Measurements from ENCODE around the gene CLTA.
"Not testable (repeated sequence)": the region's sequence is repeated elsewhere in the genome, so short reads cannot be mapped to it uniquely, and the experiment has no call there.

The CLTA gene

DNA sequence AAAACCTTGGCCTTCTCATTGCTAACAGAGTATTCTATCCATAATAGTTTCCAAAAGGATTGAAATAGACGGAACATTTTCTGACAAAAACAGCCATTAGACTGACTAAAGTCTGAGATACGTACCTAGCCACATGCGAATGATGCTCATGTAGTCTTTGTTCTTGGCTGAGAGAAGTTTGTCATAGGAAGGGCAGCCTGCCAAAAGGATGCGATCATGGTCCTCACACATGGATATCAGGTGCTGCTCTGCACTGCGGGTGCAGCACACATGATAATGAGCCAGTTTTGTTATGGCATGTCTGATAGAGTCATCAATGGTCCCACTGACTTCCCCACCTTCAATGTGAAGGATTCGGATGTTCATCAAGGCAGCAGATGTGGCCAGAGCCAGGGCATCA, 55.2 kb downstream of the CLTA start:
- no peak for DNase-seq (ENCODE audit: low read depth)
- TF ChIP-seq, protein P1, sequence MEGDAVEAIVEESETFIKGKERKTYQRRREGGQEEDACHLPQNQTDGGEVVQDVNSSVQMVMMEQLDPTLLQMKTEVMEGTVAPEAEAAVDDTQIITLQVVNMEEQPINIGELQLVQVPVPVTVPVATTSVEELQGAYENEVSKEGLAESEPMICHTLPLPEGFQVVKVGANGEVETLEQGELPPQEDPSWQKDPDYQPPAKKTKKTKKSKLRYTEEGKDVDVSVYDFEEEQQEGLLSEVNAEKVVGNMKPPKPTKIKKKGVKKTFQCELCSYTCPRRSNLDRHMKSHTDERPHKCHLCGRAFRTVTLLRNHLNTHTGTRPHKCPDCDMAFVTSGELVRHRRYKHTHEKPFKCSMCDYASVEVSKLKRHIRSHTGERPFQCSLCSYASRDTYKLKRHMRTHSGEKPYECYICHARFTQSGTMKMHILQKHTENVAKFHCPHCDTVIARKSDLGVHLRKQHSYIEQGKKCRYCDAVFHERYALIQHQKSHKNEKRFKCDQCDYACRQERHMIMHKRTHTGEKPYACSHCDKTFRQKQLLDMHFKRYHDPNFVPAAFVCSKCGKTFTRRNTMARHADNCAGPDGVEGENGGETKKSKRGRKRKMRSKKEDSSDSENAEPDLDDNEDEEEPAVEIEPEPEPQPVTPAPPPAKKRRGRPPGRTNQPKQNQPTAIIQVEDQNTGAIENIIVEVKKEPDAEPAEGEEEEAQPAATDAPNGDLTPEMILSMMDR (IDR thresholded peaks at IDR 0.05; ENCODE audit: insufficient read depth, low read depth, low read length, missing control alignments): no peak
- H3K4me3 ChIP-seq (ENCODE audit: low read length): no peak overlapping the region

DNA sequence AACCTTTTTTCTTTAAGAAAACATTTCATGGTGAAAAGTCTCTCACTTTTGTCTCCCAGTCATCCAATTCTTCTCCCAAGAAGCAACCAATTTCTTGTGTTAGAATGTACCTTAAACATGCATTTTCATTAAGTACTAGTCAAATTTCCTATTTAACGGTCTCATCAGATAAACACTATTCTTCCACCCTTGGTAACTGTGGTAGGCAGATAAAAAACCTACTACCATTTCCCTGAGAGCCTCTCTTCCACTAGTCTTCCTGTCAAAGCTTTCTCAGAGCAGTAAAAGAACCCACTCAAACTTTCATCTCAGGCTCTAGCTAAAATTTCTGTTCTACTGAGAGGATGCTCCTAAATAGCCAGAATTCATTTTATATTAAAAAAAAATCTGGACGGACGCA, 56.6 kb downstream of the CLTA start:
- DNase-seq (ENCODE audit: low read depth): no peak
- no peak overlapping the region for H3K4me3 ChIP-seq (ENCODE audit: low read length)
- TF ChIP-seq, protein P1 (IDR thresholded peaks at IDR 0.05; ENCODE audit: insufficient read depth, low read depth, low read length, missing control alignments): no peak

DNA sequence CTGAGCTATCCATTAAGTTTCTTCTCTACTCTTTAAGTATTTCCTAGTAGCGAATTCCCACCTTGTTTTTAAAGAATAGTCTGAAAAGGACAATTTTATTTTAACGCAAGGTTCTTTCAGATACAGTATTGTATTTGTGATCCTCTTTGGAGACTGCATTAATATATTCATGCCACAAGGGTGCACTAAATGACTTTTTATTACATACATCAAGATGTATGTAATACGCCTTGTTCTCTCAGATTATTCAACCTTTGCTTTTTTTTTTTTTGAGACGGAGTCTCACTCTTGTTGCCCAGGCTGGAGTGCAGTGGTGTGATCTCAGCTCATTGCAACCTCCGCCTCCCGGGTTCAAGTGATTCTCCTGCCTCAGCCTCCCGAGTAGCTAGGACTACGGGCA, 57.3 kb downstream of the CLTA start:
- TF ChIP-seq, protein P1 (IDR thresholded peaks at IDR 0.05; ENCODE audit: insufficient read depth, low read depth, low read length, missing control alignments): peak; percentile 13
- DNase-seq (ENCODE audit: low read depth): peak; percentile 71
- not testable (repeated sequence) for H3K4me3 ChIP-seq (ENCODE audit: low read length)

DNA sequence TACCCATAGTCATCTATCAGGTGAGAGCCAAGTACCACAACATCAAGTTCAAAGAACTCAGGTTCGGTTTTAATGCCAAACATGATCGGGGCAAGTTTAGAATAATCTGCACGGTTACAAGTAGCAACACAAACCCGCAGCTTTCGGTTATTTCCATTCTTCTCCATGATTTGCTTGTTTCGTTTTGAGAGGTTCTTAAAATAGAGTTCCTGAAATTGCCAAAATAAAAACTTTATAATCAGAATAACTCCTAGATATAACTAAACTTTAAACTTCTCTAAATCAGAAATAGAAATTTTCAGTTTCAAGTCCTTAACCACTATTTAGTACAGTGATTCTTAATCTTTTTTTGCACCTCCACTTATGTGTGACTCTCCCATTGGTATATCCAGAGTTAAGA, 58.5 kb downstream of the CLTA start:
- no peak for DNase-seq (ENCODE audit: low read depth)

DNA sequence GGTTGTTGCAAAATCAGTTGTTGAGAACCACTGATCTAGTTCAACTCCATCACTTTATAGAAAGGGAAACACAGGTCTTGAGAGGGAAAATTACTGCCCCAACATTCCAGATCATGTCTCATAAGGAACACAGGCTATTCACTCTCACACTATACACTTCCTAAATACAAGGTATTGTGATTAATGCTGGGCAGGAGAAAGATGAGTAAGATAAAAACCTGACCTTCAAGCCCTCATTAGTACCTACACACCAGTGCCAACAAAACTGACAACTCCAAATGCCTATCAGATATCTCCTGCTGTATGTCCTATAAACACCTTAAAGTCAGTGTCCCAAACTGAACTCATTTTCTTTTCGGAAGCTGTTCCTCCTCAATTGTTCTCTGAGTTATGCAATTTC, 59.4 kb downstream of the CLTA start:
- TF ChIP-seq, protein P1 (IDR thresholded peaks at IDR 0.05; ENCODE audit: insufficient read depth, low read depth, low read length, missing control alignments): no peak
- H3K4me3 ChIP-seq (ENCODE audit: low read length): no peak overlapping the region
- DNase-seq (ENCODE audit: low read depth): peak; percentile 74

More for the DNA sequence above, 58.5 kb downstream of the CLTA start:
- H3K4me3 ChIP-seq (ENCODE audit: low read length): no peak overlapping the region
- TF ChIP-seq, protein P1 (IDR thresholded peaks at IDR 0.05; ENCODE audit: insufficient read depth, low read depth, low read length, missing control alignments): no peak

DNA sequence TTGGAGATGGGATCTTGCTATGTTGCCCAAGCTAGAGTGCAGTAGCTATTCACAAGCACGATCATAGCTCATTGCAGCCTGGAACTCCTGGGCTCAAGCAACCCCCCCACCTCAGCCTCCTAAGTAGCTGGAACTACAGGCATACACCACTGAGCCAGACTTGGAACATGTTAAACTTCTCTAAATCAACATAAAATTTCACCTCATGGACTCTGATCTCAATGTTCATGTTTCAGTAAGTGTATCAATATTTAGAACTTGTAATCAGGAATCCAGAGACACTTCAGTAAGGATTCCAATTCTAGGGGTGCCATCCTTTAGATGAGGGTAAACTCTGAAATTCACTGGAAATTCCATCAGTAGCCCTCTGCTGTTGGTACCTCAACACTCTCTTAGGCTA, 60.7 kb downstream of the CLTA start:
- TF ChIP-seq, protein P1 (IDR thresholded peaks at IDR 0.05; ENCODE audit: insufficient read depth, low read depth, low read length, missing control alignments): no peak
- DNase-seq (ENCODE audit: low read depth): no peak
- no peak overlapping the region for H3K4me3 ChIP-seq (ENCODE audit: low read length)

DNA sequence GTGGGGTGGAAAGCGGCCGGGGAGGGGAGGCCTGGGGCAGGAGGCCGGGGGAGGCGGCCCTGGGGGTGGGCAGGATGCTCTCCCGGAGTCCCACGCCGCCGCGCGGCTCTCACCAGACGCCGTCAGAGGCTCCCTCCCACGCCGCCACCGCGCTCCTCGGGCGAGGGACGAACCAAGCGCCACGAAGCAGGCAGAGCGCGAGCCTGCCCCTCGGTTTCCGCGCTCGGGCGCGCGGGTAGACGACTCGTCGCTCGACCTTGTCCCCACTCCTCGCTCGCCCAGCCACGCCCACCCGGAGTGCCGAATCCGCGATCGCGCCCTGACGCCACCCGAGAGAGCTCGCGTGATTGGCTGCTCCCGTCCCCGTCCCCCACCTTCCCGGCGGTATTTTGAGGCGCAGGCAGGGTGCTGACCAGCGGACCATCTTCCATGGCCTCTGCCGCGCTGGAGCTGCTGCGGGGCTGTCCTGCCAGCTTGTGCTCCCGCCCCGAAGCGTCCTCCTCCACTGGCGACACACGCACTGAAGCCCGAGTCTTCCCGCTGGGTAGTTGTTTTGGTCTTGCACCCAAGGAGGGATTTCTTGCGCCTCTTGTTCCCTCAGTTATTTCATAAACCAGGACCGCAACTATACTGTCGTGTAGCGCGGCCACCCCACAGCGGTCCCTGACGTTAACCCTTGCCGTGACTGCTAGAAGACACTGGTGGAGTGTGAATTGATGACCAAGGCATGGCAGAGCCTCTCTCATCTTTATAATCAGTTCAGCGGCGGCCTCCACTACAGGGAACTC, 67.7 kb downstream of the CLTA start, which contains the start of gene GNE:
TSS of gene GNE (minus strand) at position 241 of the 788 bp plus-strand sequence. CDS start 9,093 bp downstream, outside the sequence.
- H3K4me3 ChIP-seq (ENCODE audit: low read length): peak within 1 kb of the TSS; percentile 72
- peak; percentile 93 for DNase-seq (ENCODE audit: low read depth)
- TF ChIP-seq, protein P1 (IDR thresholded peaks at IDR 0.05; ENCODE audit: insufficient read depth, low read depth, low read length, missing control alignments): no peak
